Measurements from ENCODE around the gene SLC35E4.
A peak's percentile ranks its signal among the peaks of the same experiment; 100 is the strongest.

Gene SLC35E4

DNA sequence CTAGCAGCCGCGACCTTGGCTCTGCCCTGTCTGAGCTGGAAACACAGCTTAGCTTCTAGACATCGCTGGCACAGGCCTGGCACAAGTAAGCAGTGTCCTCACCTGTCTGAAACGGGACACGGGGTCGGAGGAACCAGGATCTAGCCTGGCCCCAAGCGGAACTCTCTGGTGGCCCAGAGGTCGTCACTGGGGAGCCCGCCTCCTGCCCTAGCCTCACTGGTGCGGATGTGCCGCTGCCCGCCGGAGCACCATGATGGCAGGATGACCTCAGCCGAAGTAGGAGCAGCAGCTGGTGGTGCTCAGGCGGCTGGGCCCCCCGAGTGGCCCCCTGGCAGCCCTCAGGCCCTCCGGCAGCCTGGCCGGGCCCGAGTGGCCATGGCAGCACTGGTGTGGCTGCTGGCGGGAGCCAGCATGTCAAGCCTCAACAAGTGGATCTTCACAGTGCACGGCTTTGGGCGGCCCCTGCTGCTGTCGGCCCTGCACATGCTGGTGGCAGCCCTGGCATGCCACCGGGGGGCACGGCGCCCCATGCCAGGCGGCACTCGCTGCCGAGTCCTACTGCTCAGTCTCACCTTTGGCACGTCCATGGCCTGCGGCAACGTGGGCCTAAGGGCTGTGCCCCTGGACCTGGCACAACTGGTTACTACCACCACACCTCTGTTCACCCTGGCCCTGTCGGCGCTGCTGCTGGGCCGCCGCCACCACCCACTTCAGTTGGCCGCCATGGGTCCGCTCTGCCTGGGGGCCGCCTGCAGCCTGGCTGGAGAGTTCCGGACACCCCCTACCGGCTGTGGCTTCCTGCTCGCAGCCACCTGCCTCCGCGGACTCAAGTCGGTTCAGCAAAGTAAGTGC is 871 bp downstream of the SLC35E4 start:
- peaks cover 2% of the 10 kb centered on the region; the same call in 1 of the 2 replicates for H3K9me3 ChIP-seq (ENCODE audit: control insufficient read depth, insufficient read depth, low read depth, low read length)
- H3K27me3 ChIP-seq (ENCODE audit: control insufficient read depth, insufficient read depth, low read length) = peaks cover 7% of the 10 kb centered on the region; the same call in 1 of the 2 replicates
- peak overlapping the region; percentile 66 for H3K4me3 ChIP-seq (ENCODE audit: low read depth, low read length)
- peaks cover 13% of the 10 kb centered on the region for H3K4me1 ChIP-seq (ENCODE audit: control insufficient read depth, insufficient read depth, low read length)
- H3K36me3 ChIP-seq (ENCODE audit: control insufficient read depth, insufficient read depth, low read length) = no peaks in the 10 kb centered on the region
- no peak overlapping the region for H3K27ac ChIP-seq (ENCODE audit: low read depth, low read length)
- H3K9ac ChIP-seq (ENCODE audit: low read length) = peak overlapping the region; percentile 64

DNA sequence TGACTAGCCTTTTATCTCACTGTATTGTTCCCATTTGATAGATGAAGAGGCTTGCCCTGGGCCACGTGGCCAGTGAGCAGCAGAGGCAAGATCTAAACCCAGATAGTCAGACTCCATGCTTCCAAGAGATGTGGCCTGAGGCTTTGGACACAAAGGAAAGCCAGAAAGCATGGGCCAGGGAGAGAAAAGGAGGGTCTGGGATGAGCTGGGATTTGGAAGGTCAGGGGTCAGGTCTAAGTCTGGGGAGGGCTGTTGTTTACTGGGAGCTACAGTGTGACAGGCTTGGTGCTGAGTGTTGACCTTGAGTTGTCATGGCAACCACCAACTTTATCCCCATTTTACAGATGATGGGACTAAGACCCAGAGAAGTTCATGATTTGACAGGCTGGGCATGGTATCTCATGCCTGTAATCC is 2.1 kb downstream of the SLC35E4 start:
- Histone ChIP-seq H3K36me3 (ENCODE audit: control insufficient read depth, insufficient read depth, low read length) (no peaks in the 10 kb centered on the region), H3K27ac (ENCODE audit: low read depth, low read length) (no peak overlapping the region), H3K9me3 (ENCODE audit: control insufficient read depth, insufficient read depth, low read depth, low read length) (peaks cover 2% of the 10 kb centered on the region; the same call in 1 of the 2 replicates), H3K4me3 (ENCODE audit: low read depth, low read length) (no peak overlapping the region), H3K4me1 (ENCODE audit: control insufficient read depth, insufficient read depth, low read length) (peaks cover 13% of the 10 kb centered on the region), H3K9ac (ENCODE audit: low read length) (no peak overlapping the region), H3K27me3 (ENCODE audit: control insufficient read depth, insufficient read depth, low read length) (peaks cover 7% of the 10 kb centered on the region; the same call in 1 of the 2 replicates)

DNA sequence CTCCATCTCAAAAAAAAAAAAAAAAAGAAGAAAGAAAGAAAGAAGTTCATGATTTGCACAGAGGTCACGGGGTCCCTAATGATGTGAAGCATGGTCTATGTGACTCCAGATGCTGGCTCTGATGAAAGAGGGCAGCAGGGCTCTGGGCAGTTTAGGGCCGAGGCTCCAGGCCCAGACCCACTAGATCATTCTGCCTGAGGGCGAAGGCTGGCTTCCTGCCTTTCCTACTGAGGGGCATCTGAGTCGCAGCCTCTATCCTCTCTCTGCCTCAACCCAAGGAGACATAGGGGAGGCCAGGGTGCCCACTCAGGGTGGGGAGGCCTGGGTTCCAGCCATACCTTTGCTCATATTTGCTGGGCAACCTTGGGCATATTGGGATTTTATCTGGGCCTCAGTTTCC is 4.8 kb downstream of the SLC35E4 start:
- Histone ChIP-seq H3K9me3 (ENCODE audit: control insufficient read depth, insufficient read depth, low read depth, low read length) (peaks cover 2% of the 10 kb centered on the region; the same call in 1 of the 2 replicates), H3K4me1 (ENCODE audit: control insufficient read depth, insufficient read depth, low read length) (peaks cover 9% of the 10 kb centered on the region), H3K27ac (ENCODE audit: low read depth, low read length) (no peak overlapping the region), H3K27me3 (ENCODE audit: control insufficient read depth, insufficient read depth, low read length) (peaks cover 7% of the 10 kb centered on the region; the same call in 1 of the 2 replicates), H3K9ac (ENCODE audit: low read length) (no peak overlapping the region), H3K4me3 (ENCODE audit: low read depth, low read length) (no peak overlapping the region), H3K36me3 (ENCODE audit: control insufficient read depth, insufficient read depth, low read length) (no peaks in the 10 kb centered on the region)

DNA sequence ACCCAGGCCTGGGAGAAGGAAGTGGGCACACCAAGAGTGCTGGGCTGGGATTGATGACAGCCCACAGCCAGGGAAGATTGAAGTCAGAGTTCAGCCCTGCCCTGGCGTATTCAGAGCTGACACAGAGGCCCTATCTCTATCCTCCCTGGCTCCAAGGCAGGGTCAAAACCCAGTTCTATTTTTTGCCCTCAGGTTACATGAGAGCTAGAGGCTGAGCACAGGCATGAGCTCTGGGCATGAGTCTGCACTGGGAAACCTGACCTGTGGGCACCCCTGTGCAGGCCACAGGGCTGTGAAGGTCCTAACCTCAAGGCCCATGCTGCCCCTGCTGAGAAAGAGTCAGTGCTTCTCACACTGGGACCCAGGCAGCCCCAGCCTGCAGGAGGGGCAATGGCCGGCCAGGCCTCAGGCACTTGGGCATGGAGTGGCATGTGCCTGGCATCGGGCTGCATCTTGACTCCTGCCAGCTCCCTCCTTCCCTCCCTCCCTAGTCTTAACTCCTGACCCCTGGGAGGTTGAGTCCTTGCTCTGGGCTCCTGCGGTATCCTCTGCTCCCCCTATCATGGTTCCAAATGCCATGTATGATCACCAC is 5.4 kb downstream of the SLC35E4 start:
- H3K4me3 ChIP-seq (ENCODE audit: low read depth, low read length) = no peak overlapping the region
- H3K36me3 ChIP-seq (ENCODE audit: control insufficient read depth, insufficient read depth, low read length) = no peaks in the 10 kb centered on the region
- H3K9ac ChIP-seq (ENCODE audit: low read length) = no peak overlapping the region
- peaks cover 7% of the 10 kb centered on the region; the same call in 1 of the 2 replicates for H3K27me3 ChIP-seq (ENCODE audit: control insufficient read depth, insufficient read depth, low read length)
- peaks cover 2% of the 10 kb centered on the region; the same call in 1 of the 2 replicates for H3K9me3 ChIP-seq (ENCODE audit: control insufficient read depth, insufficient read depth, low read depth, low read length)
- H3K4me1 ChIP-seq (ENCODE audit: control insufficient read depth, insufficient read depth, low read length) = peaks cover 8% of the 10 kb centered on the region
- no peak overlapping the region for H3K27ac ChIP-seq (ENCODE audit: low read depth, low read length)

DNA sequence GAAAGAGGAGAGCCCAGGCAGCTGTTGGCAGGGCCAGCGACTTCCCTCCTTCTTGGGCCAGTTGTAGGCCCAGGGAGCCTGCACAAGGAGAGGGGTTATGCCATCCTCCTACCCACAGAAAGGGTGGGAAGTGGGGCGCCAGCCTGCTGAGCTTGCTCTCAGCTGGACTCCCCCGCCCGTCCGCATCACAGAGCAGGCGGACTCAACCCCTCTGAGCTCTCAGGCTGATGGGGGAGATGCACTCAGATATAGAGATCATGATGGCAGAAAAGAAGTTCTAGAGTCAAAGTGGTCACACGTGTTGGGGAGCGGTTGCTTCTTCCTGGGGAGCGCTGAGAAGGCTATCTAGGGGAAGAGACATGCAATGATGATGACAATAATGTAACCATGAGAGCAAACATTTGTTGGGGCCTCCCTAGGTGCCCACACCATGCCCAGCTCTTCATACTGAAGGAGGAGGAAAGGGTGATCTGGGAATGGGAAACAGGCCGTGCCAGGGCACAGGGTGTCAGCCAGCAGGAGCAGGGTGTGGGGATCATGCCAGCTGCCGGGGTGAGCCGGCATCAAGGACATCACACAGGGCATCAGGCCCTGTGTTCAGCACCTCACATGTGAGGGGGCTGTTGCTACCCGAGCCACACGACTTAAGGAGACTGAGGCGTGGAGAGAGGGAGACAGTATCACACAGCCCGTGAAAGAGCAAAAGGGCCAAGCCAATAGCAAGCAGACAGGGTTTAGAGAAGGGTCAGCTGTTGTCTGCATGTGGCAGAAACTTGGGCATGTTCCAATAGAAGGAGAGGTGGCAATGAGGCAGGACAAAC is 7.7 kb downstream of the SLC35E4 start:
- H3K9me3 ChIP-seq (ENCODE audit: control insufficient read depth, insufficient read depth, low read depth, low read length) = peaks cover 2% of the 10 kb centered on the region; the same call in 1 of the 2 replicates
- no peaks in the 10 kb centered on the region for H3K36me3 ChIP-seq (ENCODE audit: control insufficient read depth, insufficient read depth, low read length)
- H3K9ac ChIP-seq (ENCODE audit: low read length) = no peak overlapping the region
- H3K4me1 ChIP-seq (ENCODE audit: control insufficient read depth, insufficient read depth, low read length) = no peaks in the 10 kb centered on the region
- H3K27me3 ChIP-seq (ENCODE audit: control insufficient read depth, insufficient read depth, low read length) = no peaks in the 10 kb centered on the region
- H3K27ac ChIP-seq (ENCODE audit: low read depth, low read length) = no peak overlapping the region
- H3K4me3 ChIP-seq (ENCODE audit: low read depth, low read length) = no peak overlapping the region

DNA sequence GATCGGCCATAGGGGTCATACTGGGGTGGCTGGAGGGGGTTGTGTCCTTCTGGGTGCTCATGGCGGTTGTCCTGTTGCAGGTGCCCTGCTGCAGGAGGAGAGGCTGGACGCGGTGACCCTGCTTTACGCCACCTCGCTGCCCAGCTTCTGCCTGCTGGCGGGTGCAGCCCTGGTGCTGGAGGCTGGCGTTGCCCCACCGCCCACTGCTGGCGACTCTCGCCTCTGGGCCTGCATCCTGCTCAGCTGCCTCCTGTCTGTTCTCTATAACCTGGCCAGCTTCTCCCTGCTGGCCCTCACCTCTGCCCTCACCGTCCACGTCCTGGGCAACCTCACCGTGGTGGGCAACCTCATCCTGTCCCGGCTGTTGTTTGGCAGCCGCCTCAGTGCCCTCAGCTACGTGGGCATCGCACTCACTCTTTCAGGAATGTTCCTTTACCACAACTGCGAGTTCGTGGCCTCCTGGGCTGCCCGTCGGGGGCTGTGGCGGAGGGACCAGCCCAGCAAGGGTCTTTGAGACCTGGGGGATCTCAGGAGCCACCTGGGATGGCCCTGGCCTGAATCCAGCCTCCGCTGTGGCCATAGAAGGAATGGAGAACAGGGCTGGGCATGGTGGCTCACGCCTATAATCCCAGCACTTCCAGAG is 11.1 kb downstream of the SLC35E4 start:
- no peaks in the 10 kb centered on the region for H3K27me3 ChIP-seq (ENCODE audit: control insufficient read depth, insufficient read depth, low read length)
- no peaks in the 10 kb centered on the region for H3K36me3 ChIP-seq (ENCODE audit: control insufficient read depth, insufficient read depth, low read length)
- no peaks in the 10 kb centered on the region for H3K9me3 ChIP-seq (ENCODE audit: control insufficient read depth, insufficient read depth, low read depth, low read length)
- no peak overlapping the region for H3K9ac ChIP-seq (ENCODE audit: low read length)
- no peak overlapping the region for H3K27ac ChIP-seq (ENCODE audit: low read depth, low read length)
- no peak overlapping the region for H3K4me3 ChIP-seq (ENCODE audit: low read depth, low read length)
- H3K4me1 ChIP-seq (ENCODE audit: control insufficient read depth, insufficient read depth, low read length) = peaks cover 3% of the 10 kb centered on the region; the same call in 1 of the 2 replicates

DNA sequence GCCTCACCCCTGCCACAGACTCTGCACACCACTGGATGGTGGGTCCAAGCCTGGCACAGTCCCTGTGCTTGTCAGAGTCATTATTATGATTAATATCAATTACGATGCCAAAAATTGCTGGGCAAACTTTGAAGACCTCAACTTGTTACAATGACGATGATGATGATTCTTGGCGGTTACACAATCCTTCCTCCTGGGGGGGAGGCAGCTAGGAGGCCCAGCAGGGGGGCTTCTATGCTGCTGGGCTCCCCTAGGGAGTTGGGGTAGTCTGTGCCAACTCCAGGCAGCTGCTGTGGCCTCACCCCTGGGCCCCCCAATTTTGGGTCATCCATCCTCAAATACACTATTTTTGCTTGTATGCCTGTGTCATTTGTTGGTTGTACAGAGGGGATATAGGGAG is 12.0 kb downstream of the SLC35E4 start:
- H3K27ac ChIP-seq (ENCODE audit: low read depth, low read length) = no peak overlapping the region
- no peak overlapping the region for H3K9ac ChIP-seq (ENCODE audit: low read length)
- H3K36me3 ChIP-seq (ENCODE audit: control insufficient read depth, insufficient read depth, low read length) = no peaks in the 10 kb centered on the region
- no peaks in the 10 kb centered on the region for H3K9me3 ChIP-seq (ENCODE audit: control insufficient read depth, insufficient read depth, low read depth, low read length)
- H3K4me3 ChIP-seq (ENCODE audit: low read depth, low read length) = no peak overlapping the region
- H3K4me1 ChIP-seq (ENCODE audit: control insufficient read depth, insufficient read depth, low read length) = peaks cover 3% of the 10 kb centered on the region; the same call in 1 of the 2 replicates
- H3K27me3 ChIP-seq (ENCODE audit: control insufficient read depth, insufficient read depth, low read length) = no peaks in the 10 kb centered on the region

DNA sequence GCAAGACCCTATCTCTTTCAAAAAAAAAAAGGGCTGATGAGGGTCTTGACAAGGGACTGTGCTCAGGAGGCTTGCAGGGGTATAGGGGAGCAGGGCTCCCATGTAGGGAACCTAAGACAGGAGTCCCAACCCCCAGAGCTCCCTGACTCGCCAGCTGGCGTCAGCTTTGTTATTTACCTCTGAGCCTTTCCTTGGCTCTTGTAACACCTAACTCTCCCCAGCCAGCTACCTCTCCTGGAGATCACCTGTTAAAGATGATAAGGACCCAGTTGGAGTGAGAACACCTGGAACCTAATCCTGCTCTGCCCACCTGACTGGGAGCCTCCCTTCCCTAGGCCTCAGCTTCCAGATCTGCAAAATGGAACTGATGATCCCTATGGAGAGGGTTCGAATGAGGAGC is 13.2 kb downstream of the SLC35E4 start:
- Histone ChIP-seq H3K9me3 (ENCODE audit: control insufficient read depth, insufficient read depth, low read depth, low read length) (no peaks in the 10 kb centered on the region), H3K36me3 (ENCODE audit: control insufficient read depth, insufficient read depth, low read length) (no peaks in the 10 kb centered on the region), H3K4me3 (ENCODE audit: low read depth, low read length) (no peak overlapping the region), H3K9ac (ENCODE audit: low read length) (no peak overlapping the region), H3K4me1 (ENCODE audit: control insufficient read depth, insufficient read depth, low read length) (peaks cover 3% of the 10 kb centered on the region; the same call in 1 of the 2 replicates), H3K27me3 (ENCODE audit: control insufficient read depth, insufficient read depth, low read length) (no peaks in the 10 kb centered on the region), H3K27ac (ENCODE audit: low read depth, low read length) (no peak overlapping the region)

DNA sequence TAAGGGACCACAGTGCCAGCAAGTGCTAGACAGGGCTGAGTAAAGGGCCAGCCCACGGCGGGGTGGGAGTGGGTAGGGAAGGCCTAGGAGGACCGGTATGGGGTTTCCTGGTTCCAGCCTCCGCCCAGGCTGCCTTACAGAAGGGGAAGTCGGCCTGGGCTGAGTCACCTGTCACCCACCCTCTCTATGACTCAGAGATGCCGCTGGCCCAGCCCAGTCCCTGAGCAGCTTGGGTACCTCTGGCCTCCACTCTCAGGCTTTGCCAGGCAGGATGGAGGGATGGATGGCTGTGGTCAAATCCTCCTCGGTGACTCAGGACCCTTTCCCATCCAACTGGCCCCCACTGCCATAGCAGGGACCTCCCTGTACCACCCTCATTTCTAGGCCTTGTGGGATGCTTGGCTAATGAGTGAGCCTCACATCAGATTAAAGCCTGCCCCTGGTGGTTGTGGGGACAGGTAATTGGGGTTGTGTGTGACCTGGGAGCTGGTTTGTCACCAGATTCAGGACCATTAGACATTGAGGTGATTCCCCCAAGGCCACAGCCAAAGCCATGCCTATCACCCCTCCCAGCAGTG is 13.9 kb downstream of the SLC35E4 start:
- Histone ChIP-seq H3K27ac (ENCODE audit: low read depth, low read length) (no peak overlapping the region), H3K9me3 (ENCODE audit: control insufficient read depth, insufficient read depth, low read depth, low read length) (no peaks in the 10 kb centered on the region), H3K4me3 (ENCODE audit: low read depth, low read length) (no peak overlapping the region), H3K9ac (ENCODE audit: low read length) (no peak overlapping the region), H3K36me3 (ENCODE audit: control insufficient read depth, insufficient read depth, low read length) (no peaks in the 10 kb centered on the region), H3K27me3 (ENCODE audit: control insufficient read depth, insufficient read depth, low read length) (no peaks in the 10 kb centered on the region), H3K4me1 (ENCODE audit: control insufficient read depth, insufficient read depth, low read length) (peaks cover 3% of the 10 kb centered on the region; the same call in 1 of the 2 replicates)

DNA sequence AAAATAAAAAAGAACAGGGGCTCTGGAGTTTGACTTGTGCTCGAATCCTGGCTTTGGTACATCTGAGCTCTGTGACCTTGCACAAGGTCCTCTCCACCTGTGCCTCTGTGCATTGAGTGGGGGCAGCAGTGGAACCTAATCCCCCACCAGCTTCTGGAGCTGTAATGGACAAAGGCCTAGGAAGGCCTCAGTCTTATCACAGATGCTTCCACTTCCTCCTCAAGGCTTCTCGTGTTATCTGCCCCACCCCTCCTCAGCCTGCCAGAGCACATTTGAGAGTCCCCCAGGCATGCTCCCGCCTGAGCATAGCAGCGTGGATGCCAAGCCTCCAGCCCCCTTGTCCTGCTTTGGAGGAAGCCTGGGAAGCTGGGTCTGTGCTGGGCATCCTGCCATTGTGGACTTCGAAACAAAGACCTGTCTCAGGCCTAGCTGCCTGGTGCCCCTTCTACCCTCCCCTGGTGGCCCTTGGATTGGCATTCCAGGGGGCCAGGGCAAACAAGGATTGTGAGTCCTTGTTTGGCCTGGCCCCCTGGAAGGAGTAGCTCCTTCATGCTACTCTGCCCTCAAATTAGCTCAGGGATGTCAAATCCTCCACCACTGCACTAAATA is 15.0 kb downstream of the SLC35E4 start:
- Histone ChIP-seq H3K27me3 (ENCODE audit: control insufficient read depth, insufficient read depth, low read length) (no peaks in the 10 kb centered on the region), H3K36me3 (ENCODE audit: control insufficient read depth, insufficient read depth, low read length) (no peaks in the 10 kb centered on the region), H3K9me3 (ENCODE audit: control insufficient read depth, insufficient read depth, low read depth, low read length) (no peaks in the 10 kb centered on the region), H3K4me1 (ENCODE audit: control insufficient read depth, insufficient read depth, low read length) (peaks cover 3% of the 10 kb centered on the region; the same call in 1 of the 2 replicates), H3K27ac (ENCODE audit: low read depth, low read length) (no peak overlapping the region), H3K4me3 (ENCODE audit: low read depth, low read length) (no peak overlapping the region), H3K9ac (ENCODE audit: low read length) (no peak overlapping the region)
